H9 (cell line): ENCODE data around the gene COQ7. TPM values are rescaled to one million over a fixed set of nuclear protein-coding genes. Genes with fewer than 3 reads are reported as not detected.

Experiments
- DNase-seq: peaks from one replicate; pipeline ENCODE4 v3.0.0-alpha.2; 2017
- H2AFZ ChIP-seq: one replicate; pipeline ENCODE4 v1.6.1; 2013; ENCODE audit warnings: mild to moderate bottlenecking, low read length, control low read depth, moderate library complexity
- H2AK5ac ChIP-seq: 2 replicates; pipeline ENCODE4 v1.6.1; 2013; ENCODE audit warnings: low read length, control low read depth, mixed read lengths; ENCODE audit not compliant: insufficient read length
- H2BK120ac ChIP-seq: one replicate; pipeline ENCODE4 v1.6.1; 2013; ENCODE audit warnings: low read depth, mild to moderate bottlenecking, low read length, control low read depth, inconsistent platforms; ENCODE audit not compliant: poor library complexity, severe bottlenecking
- H2BK12ac ChIP-seq: 2 replicates; pipeline ENCODE4 v1.6.1; 2013; ENCODE audit warnings: low read length, control low read depth, mixed read lengths, low read depth; ENCODE audit not compliant: insufficient read length
- H2BK15ac ChIP-seq: 2 replicates; pipeline ENCODE4 v1.6.1; 2013; ENCODE audit warnings: low read depth, low read length, control low read depth
- H2BK20ac ChIP-seq: one replicate; pipeline ENCODE4 v1.6.1; 2013; ENCODE audit warnings: low read depth, mild to moderate bottlenecking, low read length, control low read depth, inconsistent platforms; ENCODE audit not compliant: poor library complexity, severe bottlenecking
- H2BK5ac ChIP-seq: 2 replicates; pipeline ENCODE4 v1.6.1; 2013; ENCODE audit warnings: low read length, control low read depth, mixed read lengths; ENCODE audit not compliant: insufficient read length
- H3K14ac ChIP-seq: 2 replicates; pipeline ENCODE4 v1.6.1; 2013; ENCODE audit warnings: low read length, control low read depth; ENCODE audit not compliant: insufficient read depth
- H3K18ac ChIP-seq: 2 replicates; pipeline ENCODE4 v1.6.1; 2013; ENCODE audit warnings: low read depth, mild to moderate bottlenecking, mixed read lengths, low read length, control low read depth; ENCODE audit not compliant: insufficient read length
- H3K23ac ChIP-seq: 2 replicates; pipeline ENCODE4 v1.6.1; 2013; ENCODE audit warnings: low read length, control low read depth, mixed read lengths, low read depth; ENCODE audit not compliant: insufficient read length
- H3K23me2 ChIP-seq: 2 replicates; pipeline ENCODE4 v1.6.1; 2013; ENCODE audit warnings: low read depth, mild to moderate bottlenecking, mixed read lengths, low read length, control low read depth; ENCODE audit not compliant: insufficient read length, poor library complexity, severe bottlenecking
- H3K27ac ChIP-seq: 2 replicates; pipeline ENCODE4 v1.5.1; 2013; ENCODE audit warnings: low read length, control low read depth, mixed read lengths, low read depth; ENCODE audit not compliant: insufficient read length
- H3K27me3 ChIP-seq: 2 replicates; pipeline ENCODE4 v1.6.1; 2013; ENCODE audit warnings: low read length, control low read depth, inconsistent platforms; ENCODE audit not compliant: insufficient read depth
- H3K4ac ChIP-seq: 2 replicates; pipeline ENCODE4 v1.6.1; 2013; ENCODE audit warnings: low read depth, mild to moderate bottlenecking, control low read depth, inconsistent platforms, low read length, moderate library complexity
- H3K4me1 ChIP-seq: 2 replicates; pipeline ENCODE4 v1.6.1; 2013; ENCODE audit warnings: low read length, control low read depth, inconsistent platforms; ENCODE audit not compliant: insufficient read depth
- H3K4me2 ChIP-seq: 2 replicates; pipeline ENCODE4 v1.6.1; 2013; ENCODE audit warnings: low read length, control low read depth, mixed read lengths; ENCODE audit not compliant: insufficient read length, insufficient read depth
- H3K56ac ChIP-seq: 2 replicates; pipeline ENCODE4 v1.6.1; 2013; ENCODE audit warnings: low read depth, mild to moderate bottlenecking, mixed read lengths, low read length, control low read depth; ENCODE audit not compliant: insufficient read length
- H3K79me1 ChIP-seq: 2 replicates; pipeline ENCODE4 v1.6.1; 2013; ENCODE audit warnings: low read depth, mild to moderate bottlenecking, moderate library complexity, low read length, control low read depth, inconsistent platforms; ENCODE audit not compliant: insufficient read depth, poor library complexity, severe bottlenecking
- H3K79me2 ChIP-seq: 2 replicates; pipeline ENCODE4 v1.6.1; 2013; ENCODE audit warnings: low read length, control low read depth, inconsistent platforms; ENCODE audit not compliant: insufficient read depth
- H3K9ac ChIP-seq: 2 replicates; pipeline ENCODE4 v1.6.1; 2013; ENCODE audit warnings: low read length, control low read depth, mixed read lengths; ENCODE audit not compliant: insufficient read length; ENCODE audit errors: extremely low read depth
- H3K9me3 ChIP-seq: one replicate; pipeline ENCODE4 v1.6.1; 2013; ENCODE audit warnings: low read depth, low read length, inconsistent platforms; ENCODE audit not compliant: control insufficient read depth
- H3T11ph ChIP-seq: one replicate; pipeline ENCODE4 v1.6.1; 2013; ENCODE audit warnings: mild to moderate bottlenecking, low read length, control low read depth, inconsistent platforms
- H4K20me1 ChIP-seq: one replicate; pipeline ENCODE4 v1.6.1; 2013; ENCODE audit not compliant: control insufficient read depth, insufficient read length, insufficient read depth
- H4K5ac ChIP-seq: 2 replicates; pipeline ENCODE4 v1.6.1; 2013; ENCODE audit warnings: low read depth, mild to moderate bottlenecking, mixed read lengths, low read length, control low read depth; ENCODE audit not compliant: insufficient read length
- H4K8ac ChIP-seq: replicated peaks from 2 replicates; pipeline ENCODE4 v1.6.1; 2013; ENCODE audit warnings: low read length, control low read depth, mixed read lengths, low read depth; ENCODE audit not compliant: insufficient read length
- H4K91ac ChIP-seq: 2 replicates; pipeline ENCODE4 v1.6.1; 2013; ENCODE audit warnings: low read depth, mild to moderate bottlenecking, moderate library complexity, mixed read lengths, low read length, control low read depth; ENCODE audit not compliant: insufficient read length
- H3K27ac Mint-ChIP-seq, 3 experiments: 2 replicates in 2 of 3; 3 replicates in 1 of 3; pipeline ENCODE4 v1.8.0; 2020 to 2021; ENCODE audit warnings: mixed read lengths in 3 of 3, mild to moderate bottlenecking in 1 of 3, moderate library complexity in 1 of 3
- H3K27me3 Mint-ChIP-seq: 2 replicates; pipeline ENCODE4 v1.8.0; 2021; ENCODE audit warnings: low read depth, mild to moderate bottlenecking, moderate library complexity, mixed read lengths
- H3K36me3 Mint-ChIP-seq, 3 experiments: 2 replicates in 2 of 3; 3 replicates in 1 of 3; pipeline ENCODE4 v1.8.0; 2020 to 2021; ENCODE audit warnings: low read depth in 3 of 3, mixed read lengths in 3 of 3; ENCODE audit not compliant: insufficient read depth in 1 of 3
- H3K4me1 Mint-ChIP-seq, 2 experiments: 2 replicates each; pipeline ENCODE4 v1.8.0; 2020; ENCODE audit warnings: mixed read lengths in 2 of 2
- H3K4me3 Mint-ChIP-seq, 2 experiments: 2 replicates in 1 of 2; 3 replicates in 1 of 2; pipeline ENCODE4 v1.8.0; 2020 to 2021; ENCODE audit warnings: mild to moderate bottlenecking in 2 of 2, mixed read lengths in 2 of 2, moderate library complexity in 1 of 2
- H3K9me3 Mint-ChIP-seq, 2 experiments: 2 replicates in 1 of 2; 3 replicates in 1 of 2; pipeline ENCODE4 v1.8.0; 2020; ENCODE audit warnings: mild to moderate bottlenecking in 2 of 2, mixed read lengths in 2 of 2, moderate library complexity in 1 of 2
- WGBS: extraction: QIAGEN DNeasy Blood & Tissue Kit; methylation state at CpG from one replicate; pipeline ENCODE4 v1.1.7; 2013; ENCODE audit warnings: missing lambda C conversion rate, low lambda C conversion rate, mixed read lengths; ENCODE audit not compliant: insufficient read length; ENCODE audit errors: extremely low coverage; 5-methylcytosine and 5-hydroxymethylcytosine counted together
- total RNA-seq: library from RNA; stranded (reverse); gene quantifications from 2 replicates; pipeline ENCODE4 v1.2.1, GENCODE V29; 2021
- TF ChIP-seq, protein P1 (sequence below): fragments of 200-600 bp; sonication (generic); conservative IDR thresholded peaks from 3 replicates; pipeline ENCODE4 v1.8.0; 2021; ENCODE audit warnings: antibody characterized with exemption, mild to moderate bottlenecking

The COQ7 gene
- total RNA-seq, 1 experiment from 2014 or later = 29.6 TPM

DNA sequence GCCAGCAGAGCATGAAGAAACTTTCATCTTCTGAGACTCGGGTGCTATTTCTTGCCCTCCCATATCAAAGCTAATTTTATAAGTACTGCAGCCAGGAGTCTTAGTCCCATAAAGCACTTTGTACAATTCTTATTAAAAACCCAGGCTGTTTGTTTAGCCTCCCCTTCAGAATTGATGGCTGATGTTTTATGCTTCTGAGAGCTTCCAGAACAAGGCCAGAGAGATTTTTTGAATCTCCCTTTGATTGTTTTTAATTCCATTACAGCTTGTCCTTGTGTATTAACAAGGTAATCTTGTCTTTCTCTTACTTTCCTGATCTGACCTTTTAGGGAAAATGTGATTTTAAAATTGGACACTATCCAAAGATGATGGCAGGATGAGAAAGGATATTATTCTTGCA, 16.3 kb downstream of the COQ7 start:
- H2BK12ac ChIP-seq = no peak overlapping the region
- peaks cover 0 to 6% of the 10 kb centered on the region in 2 experiments; a peak in 1 of 5 replicates for H3K9me3 Mint-ChIP-seq
- peaks cover 24% of the 10 kb centered on the region for H3K27me3 Mint-ChIP-seq
- H3K4me3 Mint-ChIP-seq = no peak overlapping the region
- H2AFZ ChIP-seq = no peak overlapping the region
- no peaks in the 10 kb centered on the region for H3K4me1 ChIP-seq
- H4K8ac ChIP-seq = no peak overlapping the region
- no peak overlapping the region for H3T11ph ChIP-seq
- H3K56ac ChIP-seq = no peak overlapping the region
- H2BK20ac ChIP-seq = no peak overlapping the region
- no peak overlapping the region for H3K18ac ChIP-seq
- TF ChIP-seq, protein P1, sequence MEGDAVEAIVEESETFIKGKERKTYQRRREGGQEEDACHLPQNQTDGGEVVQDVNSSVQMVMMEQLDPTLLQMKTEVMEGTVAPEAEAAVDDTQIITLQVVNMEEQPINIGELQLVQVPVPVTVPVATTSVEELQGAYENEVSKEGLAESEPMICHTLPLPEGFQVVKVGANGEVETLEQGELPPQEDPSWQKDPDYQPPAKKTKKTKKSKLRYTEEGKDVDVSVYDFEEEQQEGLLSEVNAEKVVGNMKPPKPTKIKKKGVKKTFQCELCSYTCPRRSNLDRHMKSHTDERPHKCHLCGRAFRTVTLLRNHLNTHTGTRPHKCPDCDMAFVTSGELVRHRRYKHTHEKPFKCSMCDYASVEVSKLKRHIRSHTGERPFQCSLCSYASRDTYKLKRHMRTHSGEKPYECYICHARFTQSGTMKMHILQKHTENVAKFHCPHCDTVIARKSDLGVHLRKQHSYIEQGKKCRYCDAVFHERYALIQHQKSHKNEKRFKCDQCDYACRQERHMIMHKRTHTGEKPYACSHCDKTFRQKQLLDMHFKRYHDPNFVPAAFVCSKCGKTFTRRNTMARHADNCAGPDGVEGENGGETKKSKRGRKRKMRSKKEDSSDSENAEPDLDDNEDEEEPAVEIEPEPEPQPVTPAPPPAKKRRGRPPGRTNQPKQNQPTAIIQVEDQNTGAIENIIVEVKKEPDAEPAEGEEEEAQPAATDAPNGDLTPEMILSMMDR = no peak
- no peak overlapping the region for H3K27ac Mint-ChIP-seq
- no peaks in the 10 kb centered on the region for H3K23me2 ChIP-seq
- no CpG with 5 or more reads among the region's 1 CpG for WGBS
- no peaks in the 10 kb centered on the region for H3K79me1 ChIP-seq
- H2BK5ac ChIP-seq = no peak overlapping the region
- H3K79me2 ChIP-seq = no peaks in the 10 kb centered on the region
- no peaks in the 10 kb centered on the region; the same call in 1 of the 2 replicates for H3K27me3 ChIP-seq
- H3K4me1 Mint-ChIP-seq = peaks cover 7 to 8% of the 10 kb centered on the region in 2 experiments; a peak in 3 of 4 replicates
- H3K9ac ChIP-seq = no peak overlapping the region
- H4K20me1 ChIP-seq = no peaks in the 10 kb centered on the region
- no peak overlapping the region for H3K4ac ChIP-seq
- H3K14ac ChIP-seq = no peak overlapping the region
- no peaks in the 10 kb centered on the region for H3K9me3 ChIP-seq
- H4K91ac ChIP-seq = no peak overlapping the region
- peaks cover 25 to 30% (median 30%) of the 10 kb centered on the region in 3 experiments for H3K36me3 Mint-ChIP-seq
- H3K27ac ChIP-seq = no peak overlapping the region
- DNase-seq = no peak
- H3K4me2 ChIP-seq = no peak overlapping the region
- no peak overlapping the region for H2AK5ac ChIP-seq
- H2BK15ac ChIP-seq = no peak overlapping the region
- H4K5ac ChIP-seq = no peak overlapping the region
- H3K23ac ChIP-seq = no peak overlapping the region
- no peak overlapping the region for H2BK120ac ChIP-seq
